ENCODE data around the gene LAMTOR4. TPM values are rescaled to one million over a fixed set of nuclear protein-coding genes. Genes with fewer than 3 reads are reported as not detected.
A peak's percentile ranks its signal among the peaks of the same experiment; 100 is the strongest.
"Not testable (repeated sequence)": the region's sequence is repeated elsewhere in the genome, so short reads cannot be mapped to it uniquely, and the experiment has no call there.

The LAMTOR4 gene
- total RNA-seq, 1 experiment from 2014 or later, result 229 TPM

DNA sequence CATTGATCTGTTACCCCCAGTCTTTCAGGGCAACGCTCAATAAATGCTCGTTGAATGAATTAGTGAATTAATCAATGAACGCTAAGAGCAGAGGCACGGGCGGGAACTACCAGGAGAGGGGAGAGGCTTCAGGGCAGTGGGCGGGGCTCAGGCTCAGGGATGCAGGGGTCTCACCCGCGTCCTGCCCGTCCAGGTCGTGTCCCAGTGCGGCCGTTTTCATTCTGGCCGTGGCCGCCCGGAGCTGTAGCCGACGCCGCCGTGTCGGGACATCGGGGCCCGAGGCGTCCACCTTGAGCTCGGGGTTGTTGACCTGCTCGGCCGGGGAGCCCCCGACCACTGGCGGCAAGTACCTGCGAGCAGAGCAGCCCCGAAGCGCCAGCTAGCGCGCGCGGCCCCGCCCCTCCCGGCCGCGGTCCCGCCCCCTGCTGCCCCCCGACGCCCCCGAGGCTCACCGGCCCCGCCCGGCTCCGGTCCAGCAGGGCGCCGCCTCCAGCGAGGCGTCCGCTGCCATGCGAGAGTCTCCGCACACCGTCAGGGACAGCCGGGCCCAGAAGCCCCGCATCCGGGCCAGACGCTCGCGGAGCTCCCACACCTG is 22.5 kb downstream of the LAMTOR4 start:
- DNase-seq (ENCODE audit: low spot score), result no peak

DNA sequence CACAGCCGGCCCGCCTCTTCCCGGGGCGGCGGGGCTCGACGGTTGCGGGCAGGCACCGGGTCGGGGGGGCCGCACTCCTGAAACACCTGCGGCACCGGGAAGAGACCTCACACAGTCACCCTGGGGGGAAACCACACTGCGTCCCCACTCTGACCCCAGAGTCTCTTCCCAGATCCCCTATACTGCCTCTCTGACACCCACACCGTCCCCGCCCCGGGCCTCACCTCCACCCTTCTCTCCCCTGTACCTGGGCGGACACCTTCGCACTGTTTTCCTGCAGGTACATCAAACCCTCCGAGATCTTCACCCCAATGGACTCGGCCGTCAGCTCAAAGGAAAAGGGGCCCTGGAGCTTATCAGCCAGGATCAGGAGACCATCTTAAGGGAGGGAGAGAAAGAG is 23.1 kb downstream of the LAMTOR4 start:
- no peak for DNase-seq (ENCODE audit: low spot score)

DNA sequence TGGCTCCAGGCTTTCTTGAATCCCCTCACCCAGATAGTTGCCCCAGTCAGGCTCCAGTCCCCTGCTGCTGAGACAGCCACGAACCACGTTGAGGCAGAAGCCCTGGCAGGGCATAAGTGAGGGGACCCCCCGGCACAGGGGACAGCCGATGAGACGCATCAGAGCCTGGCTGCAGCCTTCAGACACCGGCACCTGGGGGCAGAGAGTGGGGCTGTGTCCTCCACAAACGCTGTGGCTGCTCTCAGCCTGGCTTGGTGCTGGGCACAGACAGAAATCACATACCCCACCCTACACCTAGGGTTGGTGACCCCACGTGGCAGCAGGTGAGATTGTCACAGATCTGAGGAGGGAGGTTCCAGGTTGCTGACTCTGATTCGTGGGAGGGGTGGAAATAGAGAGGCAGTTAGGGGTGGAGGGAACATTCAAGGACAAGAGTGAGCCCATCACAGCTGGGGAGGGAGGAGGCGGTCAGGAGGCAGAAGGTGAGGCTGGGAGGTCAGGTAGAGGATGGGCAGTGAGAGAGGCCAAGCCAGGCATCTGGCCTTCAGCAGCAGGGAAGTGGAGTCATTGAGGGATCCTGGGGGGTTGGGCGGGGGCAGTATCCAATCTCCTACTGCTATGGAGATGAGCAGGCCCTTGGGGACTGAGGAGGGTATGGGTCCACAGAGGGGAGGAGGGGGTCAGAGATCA is 25.2 kb downstream of the LAMTOR4 start:
- no peak for DNase-seq (ENCODE audit: low spot score)

DNA sequence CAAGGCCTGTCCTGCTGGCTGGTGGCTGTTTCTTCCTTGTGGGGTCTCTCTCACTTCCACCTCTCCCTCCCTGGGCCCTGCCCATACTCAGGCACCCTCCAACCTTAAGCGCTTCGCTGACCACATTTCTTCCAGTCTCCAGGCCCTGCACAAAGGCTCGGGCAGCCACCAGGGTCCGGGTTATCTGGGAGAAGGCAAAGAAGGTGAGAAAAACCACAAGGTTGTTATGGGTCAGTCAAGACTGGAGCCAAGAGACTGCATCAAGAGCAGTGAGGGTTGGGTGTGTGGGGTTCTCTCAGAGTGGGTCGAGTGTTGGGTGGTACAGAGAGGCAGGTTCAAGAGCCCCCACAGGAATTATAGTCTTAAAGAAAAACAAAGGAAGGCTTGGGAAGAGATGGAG is 25.9 kb downstream of the LAMTOR4 start:
- DNase-seq (ENCODE audit: low spot score), result no peak

DNA sequence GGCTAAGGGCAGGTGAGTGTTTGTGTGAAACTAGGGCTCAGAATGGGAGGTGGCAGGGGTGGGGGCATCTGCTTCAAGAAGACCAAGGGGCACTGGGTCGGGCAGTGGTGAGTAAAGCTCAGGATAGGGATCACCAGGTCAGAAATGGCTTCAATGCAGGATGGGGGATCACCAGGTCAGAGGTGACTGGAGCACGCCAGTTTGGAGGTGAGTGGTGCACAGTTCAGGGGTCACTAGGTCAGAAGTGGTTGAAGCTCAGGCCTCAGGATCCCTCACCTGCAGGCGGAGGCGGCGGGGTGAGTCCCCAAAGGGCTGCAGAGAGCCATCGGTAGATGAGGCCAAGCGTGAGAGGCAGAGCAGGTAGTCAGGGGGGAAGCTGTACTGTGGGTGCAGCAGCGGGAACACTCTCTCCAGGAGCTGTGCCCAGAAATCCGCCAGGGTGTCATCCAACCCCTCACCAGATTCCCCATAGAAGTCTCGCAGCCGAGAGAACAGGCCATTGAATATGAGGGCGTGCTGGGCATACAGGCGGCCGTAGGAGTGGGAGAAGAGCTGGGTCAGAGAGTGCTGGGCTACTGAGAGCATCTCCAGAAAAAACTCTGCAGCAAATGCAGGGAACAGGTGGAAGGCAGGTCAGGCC is 26.7 kb downstream of the LAMTOR4 start:
- no peak for DNase-seq (ENCODE audit: low spot score)

DNA sequence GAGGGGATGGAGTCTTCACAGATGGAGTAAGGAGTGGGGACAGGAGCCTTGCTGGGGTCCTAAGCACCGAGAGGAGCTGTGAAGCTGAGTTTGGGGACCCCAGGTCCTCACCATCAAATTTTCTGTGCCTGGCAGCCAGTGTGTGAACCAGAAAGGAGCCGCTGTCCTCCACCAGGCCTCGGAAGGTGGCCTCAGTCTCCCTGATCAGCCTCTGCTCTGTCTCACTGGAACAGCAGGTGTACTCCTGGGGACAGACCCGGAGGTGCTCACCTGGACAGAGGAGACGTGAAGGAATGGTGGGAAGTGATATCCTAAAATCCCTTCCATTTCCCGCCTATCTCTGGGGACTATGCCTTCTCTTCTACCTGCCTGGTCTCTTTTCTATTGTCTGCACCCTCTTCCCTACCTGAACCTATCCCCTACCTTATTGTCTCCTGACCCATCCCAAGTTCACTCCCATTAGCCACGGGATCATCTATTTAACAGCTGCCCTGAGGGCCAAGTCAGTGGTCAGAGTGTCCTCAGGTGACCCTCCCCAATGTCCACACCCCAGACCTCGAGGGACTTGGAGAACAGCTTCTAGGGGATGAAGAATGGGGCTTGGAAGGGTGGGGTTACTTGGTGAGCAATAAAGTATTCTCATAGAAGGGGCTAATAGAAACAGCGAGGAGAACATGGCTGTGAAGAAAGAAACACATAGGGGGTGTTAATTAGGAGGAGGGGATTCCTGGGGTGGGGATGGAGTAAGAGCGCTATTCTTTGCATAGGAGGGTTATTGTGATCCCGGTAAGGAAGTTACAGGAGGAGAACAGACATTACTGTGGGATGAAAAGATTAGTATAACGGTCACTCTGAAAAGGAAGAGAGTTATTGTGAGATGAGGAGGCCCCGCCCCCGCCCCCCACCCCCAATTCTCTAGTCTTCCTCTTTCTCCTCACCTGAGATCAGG is 27.7 kb downstream of the LAMTOR4 start:
- no peak for DNase-seq (ENCODE audit: low spot score)

DNA sequence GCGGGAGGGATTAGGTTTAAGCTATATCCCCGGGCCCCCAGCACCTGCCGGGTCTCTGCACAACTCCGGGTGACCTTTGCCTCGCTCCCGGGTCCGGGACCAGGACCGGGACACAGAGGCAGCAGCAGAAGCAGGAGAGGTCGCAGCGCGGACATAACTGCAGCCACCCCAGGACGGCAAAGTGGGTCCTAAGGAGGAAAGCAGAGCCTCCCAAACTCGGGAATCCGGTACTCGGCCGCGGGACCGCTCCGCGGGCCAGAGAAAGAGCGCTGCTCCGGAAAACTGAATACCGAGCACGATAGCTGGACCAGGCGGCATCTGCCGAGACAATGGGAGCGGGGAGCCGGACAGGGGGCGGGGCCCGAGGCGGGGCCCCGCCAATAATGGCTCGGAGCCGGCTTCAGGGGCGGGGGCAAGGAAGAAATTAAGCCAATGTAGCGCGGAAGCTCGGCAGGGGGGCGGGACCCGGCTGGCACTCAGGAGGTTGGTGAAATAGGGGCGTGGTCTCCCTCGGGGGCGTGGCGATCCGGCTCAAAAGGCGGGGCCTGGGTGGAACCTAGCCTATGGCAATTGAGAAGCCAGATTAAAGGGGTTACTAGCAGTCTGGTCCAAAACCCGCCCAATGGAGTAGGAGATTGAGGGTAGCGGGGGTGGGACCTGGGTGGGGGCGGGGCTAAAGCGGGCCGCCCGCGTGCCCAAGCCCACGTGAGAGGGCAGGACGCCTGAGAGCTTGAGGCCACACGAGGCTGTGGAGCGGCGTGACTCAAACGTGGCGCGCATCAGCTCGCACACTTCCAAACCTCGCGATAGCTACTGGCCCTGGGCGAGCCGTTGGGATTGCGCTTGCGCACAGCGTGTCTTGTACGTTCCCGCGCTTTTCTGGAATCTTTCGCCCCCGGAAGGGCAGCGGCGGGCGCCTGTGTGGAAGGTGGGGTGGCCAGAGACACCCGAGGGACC is 28.6 kb downstream of the LAMTOR4 start, which contains the start of the genes GPC2 and STAG3:
GPC2 (minus strand) TSS at position 337 of the 957 bp plus-strand sequence; CDS start at position 155, 182 bp downstream.
STAG3 (plus strand) TSS at position 874 of the 957 bp plus-strand sequence. CDS start 2,639 bp downstream, outside the sequence.
- peak; percentile 90 for DNase-seq (ENCODE audit: low spot score)

DNA sequence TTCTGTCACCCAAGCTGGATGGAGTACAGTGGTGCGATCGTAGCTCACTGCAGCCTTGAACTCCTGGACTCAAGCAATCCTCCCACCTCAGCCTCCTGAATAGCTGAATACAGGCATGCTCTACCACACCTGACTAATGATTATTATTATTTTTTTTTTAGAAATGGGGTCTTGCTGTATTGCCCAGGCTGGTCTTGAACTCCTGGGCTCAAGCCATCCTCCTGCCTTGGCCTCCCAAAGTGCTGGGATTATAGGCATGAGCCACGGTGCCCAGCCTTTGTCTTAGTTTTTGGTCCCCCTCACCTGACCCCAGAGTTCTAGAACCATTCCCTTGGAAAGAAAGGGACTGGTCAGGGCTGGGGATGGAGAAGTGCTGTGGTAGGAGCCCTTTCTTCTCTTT is 31.4 kb downstream of the LAMTOR4 start:
- DNase-seq (ENCODE audit: low spot score), result not testable (repeated sequence)

DNA sequence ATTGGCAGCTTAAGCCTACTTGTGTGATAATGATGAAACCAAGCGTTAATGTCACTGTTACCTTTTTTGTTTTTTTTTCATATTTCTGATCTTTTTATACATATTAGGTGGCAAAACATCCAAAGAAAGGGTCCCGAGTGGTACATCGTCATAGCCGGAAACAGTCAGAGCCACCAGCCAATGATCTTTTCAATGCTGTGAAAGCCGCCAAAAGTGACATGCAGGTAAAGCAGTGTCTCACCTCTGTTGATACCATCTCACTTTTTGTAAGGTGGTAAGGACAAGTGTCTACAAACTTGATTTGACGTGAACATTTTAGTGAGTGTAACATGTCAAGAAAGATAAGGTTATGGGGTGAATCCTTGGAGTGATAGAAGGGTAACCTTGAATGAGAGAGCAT is 33.9 kb downstream of the LAMTOR4 start:
- not testable (repeated sequence) for DNase-seq (ENCODE audit: low spot score)

DNA sequence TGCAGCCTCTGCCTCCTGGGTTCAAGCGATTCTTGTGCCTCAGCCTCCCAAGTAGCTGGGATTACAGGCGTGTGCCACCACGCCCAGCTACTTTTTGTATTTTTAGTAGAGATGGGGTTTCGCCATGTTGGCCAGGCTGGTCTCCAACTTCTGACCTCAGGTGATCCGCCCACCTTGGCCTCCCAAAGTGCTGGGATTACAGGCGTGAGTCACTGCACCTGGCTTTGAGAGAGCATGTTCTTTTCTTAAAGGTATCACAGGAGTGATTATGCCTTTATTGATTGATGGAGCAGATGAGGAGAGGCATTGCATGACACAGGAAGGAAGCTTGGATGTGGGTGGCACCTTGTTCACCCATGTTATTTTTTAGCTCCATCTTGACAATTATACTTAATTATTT is 34.4 kb downstream of the LAMTOR4 start:
- not testable (repeated sequence) for DNase-seq (ENCODE audit: low spot score)

DNA sequence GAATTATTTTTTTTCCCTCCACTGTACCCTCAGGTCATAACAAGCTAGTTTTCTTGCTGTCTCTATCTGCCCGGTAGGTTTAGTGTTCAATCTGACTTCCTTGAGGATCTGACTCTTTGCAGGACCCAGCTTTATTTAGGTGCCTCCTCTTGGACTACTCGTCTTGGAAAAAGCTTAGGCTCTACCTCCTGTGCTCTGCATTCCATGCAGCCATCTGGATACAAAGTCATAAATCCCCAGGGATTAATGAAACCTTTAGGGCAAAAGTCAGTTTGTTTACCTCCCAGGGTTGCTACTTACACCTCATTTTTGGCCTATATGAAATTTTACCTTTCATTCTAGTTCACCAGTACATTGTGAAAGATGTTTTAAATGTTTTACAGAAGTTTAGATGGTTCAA is 37.0 kb downstream of the LAMTOR4 start:
- no peak for DNase-seq (ENCODE audit: low spot score)

DNA sequence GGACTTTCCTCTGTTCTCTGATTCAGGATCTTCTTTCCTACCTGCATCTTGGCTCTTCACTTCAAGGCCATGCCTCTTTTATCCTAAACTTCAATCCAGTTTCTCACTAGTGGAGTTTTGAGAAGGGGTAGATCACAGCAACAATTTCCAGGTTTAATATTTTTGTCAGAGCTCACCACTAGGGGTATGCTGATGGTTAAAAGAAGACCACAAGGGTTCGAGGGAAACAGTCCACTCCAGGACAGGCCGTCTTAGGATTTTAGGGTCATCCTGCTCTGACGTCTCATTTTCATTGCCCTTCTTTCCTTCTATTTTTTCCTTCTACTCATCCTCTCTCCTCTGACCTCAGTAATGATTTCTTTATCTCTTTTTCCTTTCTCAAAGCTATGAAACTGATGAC is 40.3 kb downstream of the LAMTOR4 start:
- DNase-seq (ENCODE audit: low spot score), result no peak

DNA sequence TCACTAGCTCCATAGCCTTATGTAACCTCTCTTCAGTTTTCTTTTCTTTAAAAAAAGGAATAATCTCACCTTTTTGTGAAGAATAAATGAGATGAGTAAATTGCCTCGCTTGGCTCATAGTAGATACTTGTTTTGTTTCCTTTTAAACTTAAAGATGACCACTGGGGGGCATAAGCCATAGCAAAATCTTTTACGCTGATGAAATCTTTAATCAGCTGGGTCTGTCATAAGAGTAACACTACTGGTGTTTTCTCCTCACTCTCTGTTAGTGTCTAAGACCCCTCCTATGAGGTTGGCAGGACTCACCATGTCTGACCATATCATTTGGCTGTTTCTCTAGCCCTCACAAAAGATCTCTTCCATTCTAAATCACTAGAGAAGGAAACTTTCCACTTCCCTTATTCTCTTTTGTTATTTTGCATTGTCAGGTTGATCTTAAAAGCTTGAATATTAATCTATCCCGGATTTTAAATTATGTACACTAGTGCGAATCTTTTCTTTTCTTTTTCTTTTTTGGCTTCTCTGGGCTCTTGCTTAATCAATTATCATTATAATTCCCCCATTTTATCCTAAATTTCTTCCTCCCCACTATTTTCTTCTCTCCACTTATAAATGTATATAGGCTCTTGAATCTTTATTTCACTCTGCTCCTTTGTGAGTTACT is 41.5 kb downstream of the LAMTOR4 start:
- DNase-seq (ENCODE audit: low spot score), result peak; percentile 52

DNA sequence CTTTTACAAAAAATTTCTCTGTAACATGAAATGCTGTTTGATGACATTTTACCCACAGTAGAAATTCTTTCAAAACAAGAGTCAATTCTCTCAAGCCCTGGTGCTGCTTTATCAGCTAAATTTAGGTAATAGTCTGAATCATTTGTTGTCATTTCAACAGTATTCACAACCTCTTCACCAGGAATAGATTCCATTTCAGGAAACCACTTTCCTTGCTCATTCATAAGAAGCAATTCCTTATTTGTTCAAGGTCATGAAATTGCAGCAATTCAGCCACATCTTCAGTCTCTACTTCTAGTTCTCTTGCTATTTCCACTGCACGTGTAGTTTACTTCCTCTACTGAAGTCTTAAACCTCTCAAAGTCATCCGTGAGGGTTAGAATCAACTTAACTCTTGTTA is 43.1 kb downstream of the LAMTOR4 start:
- no peak for DNase-seq (ENCODE audit: low spot score)

DNA sequence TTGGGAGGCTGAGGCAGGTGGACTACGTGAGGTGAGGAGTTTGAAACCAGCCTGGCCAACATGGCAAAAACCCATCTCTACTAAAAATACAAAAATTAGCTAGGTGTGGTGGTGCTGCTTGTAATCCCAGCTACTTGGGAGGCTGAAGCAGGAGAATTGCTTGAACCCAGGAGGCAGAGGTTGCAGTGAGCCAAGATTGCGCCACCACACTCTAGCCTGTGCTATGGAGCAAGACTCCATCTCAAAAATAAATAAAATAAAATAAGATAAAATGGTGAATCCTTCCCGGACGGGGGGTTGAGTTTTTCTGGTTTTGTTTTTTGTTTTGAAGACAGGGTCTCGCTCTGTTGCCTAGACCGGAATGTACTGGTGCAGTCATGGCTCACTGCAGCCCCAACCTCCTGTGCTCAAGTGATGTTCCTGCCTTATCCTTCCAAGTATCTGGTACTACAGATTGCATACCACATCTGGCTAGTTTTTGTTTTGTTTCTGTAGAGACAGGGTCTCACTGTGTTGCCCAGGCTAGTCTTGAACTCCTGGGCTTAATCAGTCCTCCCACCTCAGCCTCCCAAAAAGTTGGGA is 43.7 kb downstream of the LAMTOR4 start:
- DNase-seq (ENCODE audit: low spot score), result not testable (repeated sequence)

DNA sequence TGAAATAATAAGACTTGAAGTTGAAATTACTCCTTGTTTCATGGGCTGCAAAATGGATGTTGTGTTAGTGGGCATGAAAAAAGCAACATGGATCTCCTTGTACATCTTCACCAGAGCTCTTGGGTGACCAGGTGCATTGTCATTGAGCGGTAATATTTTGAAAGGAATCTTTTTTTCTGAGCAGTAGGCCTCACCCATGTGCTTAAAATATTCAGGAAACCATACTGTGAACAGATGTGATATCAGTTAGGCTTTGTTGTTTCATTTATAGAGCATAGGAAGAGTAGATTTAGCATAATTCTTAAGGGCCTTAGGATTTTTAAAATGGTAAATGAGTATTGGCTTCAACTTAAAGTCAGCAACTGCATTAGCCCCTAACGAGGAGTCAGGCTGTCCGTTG is 44.3 kb downstream of the LAMTOR4 start:
- DNase-seq (ENCODE audit: low spot score), result no peak

DNA sequence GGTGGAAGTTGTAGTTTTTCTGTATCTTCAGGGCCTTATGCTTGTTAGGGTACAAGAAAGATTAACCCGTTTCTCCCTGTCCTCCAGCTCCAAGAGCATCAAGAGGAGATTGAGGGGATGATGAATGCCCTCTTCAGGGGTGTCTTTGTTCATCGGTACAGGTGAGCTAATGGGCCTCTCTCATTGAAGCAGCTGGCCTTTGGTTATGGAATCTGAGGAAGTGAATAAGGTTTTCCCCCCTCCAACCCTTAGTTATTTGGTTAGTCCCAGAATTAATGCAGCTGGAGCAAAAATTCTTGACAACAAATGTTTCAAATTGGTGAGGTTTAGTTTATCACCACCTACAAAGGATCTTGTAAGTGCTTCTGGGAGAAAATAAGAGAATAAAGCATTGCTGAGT is 46.5 kb downstream of the LAMTOR4 start:
- DNase-seq (ENCODE audit: low spot score), result no peak

DNA sequence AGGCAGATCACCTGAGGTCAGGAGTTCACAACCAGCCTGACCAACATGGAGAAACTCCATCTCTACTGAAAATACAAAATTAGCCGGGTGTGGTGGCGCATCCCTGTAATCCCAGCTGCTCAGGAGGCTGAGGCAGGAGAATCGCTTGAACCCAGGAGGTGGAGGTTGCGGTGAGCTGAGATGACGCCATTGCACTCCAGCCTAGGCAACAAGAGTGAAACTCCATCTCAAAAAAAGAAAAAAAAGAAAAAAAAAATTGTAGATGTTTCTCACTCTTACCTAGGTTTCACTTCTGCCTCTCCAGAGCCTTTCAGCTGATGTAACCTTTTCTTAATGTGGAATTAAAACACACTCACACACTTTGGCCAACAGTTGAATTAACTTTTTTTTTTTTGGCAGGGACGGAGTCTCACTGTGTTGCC is 47.2 kb downstream of the LAMTOR4 start:
- not testable (repeated sequence) for DNase-seq (ENCODE audit: low spot score)

DNA sequence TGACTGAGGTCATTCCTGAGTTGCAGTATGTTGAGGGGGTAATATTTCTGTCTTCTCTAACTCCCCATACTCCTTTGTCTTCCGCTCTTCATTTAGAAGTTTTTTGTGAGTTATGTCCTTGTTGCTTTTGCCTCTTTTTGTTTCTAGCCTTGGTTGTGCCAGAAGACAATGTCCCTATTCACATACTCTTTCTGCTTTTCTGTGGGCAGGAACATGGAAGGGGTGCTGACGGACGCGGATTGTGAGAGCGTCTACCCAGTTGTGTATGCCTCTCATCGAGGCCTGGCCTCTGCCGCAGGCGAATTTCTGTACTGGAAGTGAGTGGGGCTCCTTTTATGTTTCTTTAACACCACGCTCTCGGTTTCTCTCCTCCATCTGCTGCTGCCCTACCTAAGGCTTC is 49.5 kb downstream of the LAMTOR4 start:
- DNase-seq (ENCODE audit: low spot score), result no peak

DNA sequence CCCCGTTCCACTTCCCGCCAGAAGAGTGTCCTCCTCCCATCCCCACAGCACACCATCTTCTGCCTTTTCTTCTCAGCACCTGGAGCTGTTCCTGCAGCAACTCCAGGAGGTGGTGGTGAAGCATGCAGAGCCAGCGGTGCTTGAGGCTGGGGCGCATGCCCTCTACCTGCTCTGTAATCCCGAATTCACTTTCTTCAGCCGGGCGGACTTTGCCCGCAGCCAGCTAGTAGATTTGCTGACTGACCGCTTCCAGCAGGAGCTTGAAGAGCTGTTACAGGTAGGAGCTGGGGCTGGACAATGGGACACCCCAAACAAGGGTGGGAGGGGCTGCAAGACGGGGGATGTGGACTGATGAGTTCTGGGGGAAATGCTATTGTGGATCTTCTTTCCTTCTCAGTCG is 52.0 kb downstream of the LAMTOR4 start:
- no peak for DNase-seq (ENCODE audit: low spot score)

Data from H4 (cell line).